ENCODE measurements around the gene BIRC5.

GRCh38 chr17:78255953-78256706, 42.1 kb downstream of the BIRC5 start:
- TF ChIP-seq CTCF (IDR thresholded peaks at IDR 0.05 in 4 of 5, conservative IDR thresholded peaks at IDR 0.05 in 1 of 5) (no peak), POLR2A (IDR thresholded peaks at IDR 0.05) (no peak)

All from gastrocnemius medialis (tissue), 4 donors.